ENCODE results near the gene LBH. TPM values are rescaled to one million over a fixed set of nuclear protein-coding genes. Genes with fewer than 3 reads are reported as not detected.

The LBH gene
- total RNA-seq, 6 experiments from 2014 or later: 4.3 to 17.6 (median 9.5) TPM

DNA sequence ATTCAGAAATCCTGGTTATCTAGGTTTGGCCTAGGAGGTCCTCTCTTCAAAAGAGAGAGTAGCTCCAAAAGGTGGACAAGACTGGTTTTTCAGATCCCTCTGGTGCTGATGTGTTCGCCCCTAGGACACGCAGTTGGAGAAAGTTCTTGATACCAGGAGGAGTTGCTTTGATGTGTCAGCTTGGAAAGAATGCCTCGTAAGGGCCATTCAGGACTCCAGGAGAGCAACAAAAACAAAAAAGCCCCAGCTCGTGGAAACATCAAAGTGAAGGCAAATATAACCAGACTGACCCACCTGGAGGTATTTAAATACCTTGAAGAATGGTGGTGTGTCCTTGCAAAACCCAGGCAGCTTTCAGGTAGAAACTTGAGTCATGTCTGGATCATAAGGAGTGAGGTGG is 12.5 kb upstream of the LBH start:
- DNase-seq: no peak
- H3K9me3 ChIP-seq: no peaks in the 10 kb centered on the region

GRCh38 chr2:30219886-30220875 is 11.2 kb upstream of the LBH start:
- TF ChIP-seq, protein P1, sequence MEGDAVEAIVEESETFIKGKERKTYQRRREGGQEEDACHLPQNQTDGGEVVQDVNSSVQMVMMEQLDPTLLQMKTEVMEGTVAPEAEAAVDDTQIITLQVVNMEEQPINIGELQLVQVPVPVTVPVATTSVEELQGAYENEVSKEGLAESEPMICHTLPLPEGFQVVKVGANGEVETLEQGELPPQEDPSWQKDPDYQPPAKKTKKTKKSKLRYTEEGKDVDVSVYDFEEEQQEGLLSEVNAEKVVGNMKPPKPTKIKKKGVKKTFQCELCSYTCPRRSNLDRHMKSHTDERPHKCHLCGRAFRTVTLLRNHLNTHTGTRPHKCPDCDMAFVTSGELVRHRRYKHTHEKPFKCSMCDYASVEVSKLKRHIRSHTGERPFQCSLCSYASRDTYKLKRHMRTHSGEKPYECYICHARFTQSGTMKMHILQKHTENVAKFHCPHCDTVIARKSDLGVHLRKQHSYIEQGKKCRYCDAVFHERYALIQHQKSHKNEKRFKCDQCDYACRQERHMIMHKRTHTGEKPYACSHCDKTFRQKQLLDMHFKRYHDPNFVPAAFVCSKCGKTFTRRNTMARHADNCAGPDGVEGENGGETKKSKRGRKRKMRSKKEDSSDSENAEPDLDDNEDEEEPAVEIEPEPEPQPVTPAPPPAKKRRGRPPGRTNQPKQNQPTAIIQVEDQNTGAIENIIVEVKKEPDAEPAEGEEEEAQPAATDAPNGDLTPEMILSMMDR (IDR thresholded peaks at IDR 0.05): no peak
- no peak for TF ChIP-seq POLR2A (IDR thresholded peaks at IDR 0.05)
- intact Hi-C loops (cut with DNase I): no loop called here
- Histone ChIP-seq H3K27me3 (no peaks in the 10 kb centered on the region), H3K4me1 (no peaks in the 10 kb centered on the region), H3K27ac (no peak overlapping the region), H3K36me3 (no peaks in the 10 kb centered on the region), H3K9me3 (no peaks in the 10 kb centered on the region), H3K4me3 (no peak overlapping the region)
- 100% methylated on average over 1 of the region's 13 CpGs for WGBS (ENCODE audit: insufficient coverage, low coverage, low lambda C conversion rate, missing lambda C conversion rate)
- no peak for ATAC-seq
- DNase-seq: no peak

More for the DNA sequence above, 12.5 kb upstream of the LBH start:
- Histone ChIP-seq H3K36me3 (no peaks in the 10 kb centered on the region), H3K4me3 (no peak overlapping the region), H3K27ac (no peak overlapping the region), H3K27me3 (no peaks in the 10 kb centered on the region), H3K4me1 (no peaks in the 10 kb centered on the region)
- ATAC-seq: no peak
- intact Hi-C loops (cut with DNase I): no loop called here
- WGBS (ENCODE audit: insufficient coverage, low coverage, low lambda C conversion rate, missing lambda C conversion rate): 74% methylated on average over 3 of the region's 4 CpGs
- no peak for TF ChIP-seq POLR2A (IDR thresholded peaks at IDR 0.05)
- TF ChIP-seq, protein P1 (IDR thresholded peaks at IDR 0.05): no peak

- ATAC-seq: no peak
- 75% methylated on average over 3 of the region's 6 CpGs for WGBS (ENCODE audit: insufficient coverage, low coverage, low lambda C conversion rate, missing lambda C conversion rate)
- TF ChIP-seq, protein P1 (IDR thresholded peaks at IDR 0.05): no peak
- TF ChIP-seq POLR2A (IDR thresholded peaks at IDR 0.05): no peak
These were observed 9.8 kb upstream of the LBH start for GRCh38 chr2:30221531-30221930.

GRCh38 chr2:30222031-30222430 is 9.3 kb upstream of the LBH start:
- Histone ChIP-seq H3K9me3 (no peaks in the 10 kb centered on the region), H3K27me3 (no peaks in the 10 kb centered on the region), H3K4me3 (no peak overlapping the region), H3K4me1 (no peaks in the 10 kb centered on the region), H3K36me3 (no peaks in the 10 kb centered on the region), H3K27ac (no peak overlapping the region)
- 64% methylated on average over 2 of the region's 2 CpGs for WGBS (ENCODE audit: insufficient coverage, low coverage, low lambda C conversion rate, missing lambda C conversion rate)
- DNase-seq (no peak), ATAC-seq (no peak)
- intact Hi-C loops (cut with DNase I): no loop called here
- TF ChIP-seq POLR2A (IDR thresholded peaks at IDR 0.05): no peak
- TF ChIP-seq, protein P1 (IDR thresholded peaks at IDR 0.05): no peak

More at GRCh38 chr2:30221531-30221930, 9.8 kb upstream of the LBH start:
- H3K36me3 ChIP-seq: no peaks in the 10 kb centered on the region
- H3K4me1 ChIP-seq: no peaks in the 10 kb centered on the region
- no peaks in the 10 kb centered on the region for H3K9me3 ChIP-seq
- no peaks in the 10 kb centered on the region for H3K27me3 ChIP-seq
- no peak overlapping the region for H3K27ac ChIP-seq
- intact Hi-C loops (cut with DNase I): no loop called here
- no peak for DNase-seq
- H3K4me3 ChIP-seq: no peak overlapping the region

Measured in right lobe of liver (tissue), 6 donors.